HG03175 (cell line): ENCODE results near the gene NCKAP5L.
A peak's percentile ranks its signal among the peaks of the same experiment; 100 is the strongest.
"Not testable (repeated sequence)": the region's sequence is repeated elsewhere in the genome, so short reads cannot be mapped to it uniquely, and the experiment has no call there.

Experiments
- ATAC-seq: cut with Tn5 transposase; IDR thresholded peaks from one replicate; pipeline ENCODE4 v1.9.1; 2021; ENCODE audit warnings: mild to moderate bottlenecking, moderate library complexity; ENCODE audit not compliant: unreplicated experiment

Gene NCKAP5L

GRCh38 chr12:49828133-49829091, at the start of gene NCKAP5L:
TSS of gene NCKAP5L (minus strand) at chr12:49828413. CDS start at chr12:49804044, 24,369 bp downstream.
- ATAC-seq: peak; percentile 84

GRCh38 chr12:49877066-49877465, 48.9 kb upstream of the NCKAP5L start:
- ATAC-seq: no peak

- no peak for ATAC-seq
Observed at GRCh38 chr12:49876070-49876469, 47.9 kb upstream of the NCKAP5L start.

- no peak for ATAC-seq
Observed at GRCh38 chr12:49875115-49875720, 47.0 kb upstream of the NCKAP5L start.

GRCh38 chr12:49874142-49874897, 46.1 kb upstream of the NCKAP5L start:
- no peak for ATAC-seq

- no peak for ATAC-seq
Observed at GRCh38 chr12:49873361-49873934, 45.2 kb upstream of the NCKAP5L start.

GRCh38 chr12:49872781-49873181, 44.6 kb upstream of the NCKAP5L start:
- ATAC-seq: no peak

- ATAC-seq: no peak
Observed at GRCh38 chr12:49872381-49872780, 44.2 kb upstream of the NCKAP5L start.

- not testable (repeated sequence) for ATAC-seq
Observed at GRCh38 chr12:49871811-49872251, 43.6 kb upstream of the NCKAP5L start.

- ATAC-seq: no peak
Observed at GRCh38 chr12:49871263-49871561, 43.0 kb upstream of the NCKAP5L start.

- ATAC-seq: no peak
Observed at GRCh38 chr12:49870501-49871262, 42.5 kb upstream of the NCKAP5L start.

GRCh38 chr12:49869816-49870500, 41.7 kb upstream of the NCKAP5L start:
- ATAC-seq: no peak

GRCh38 chr12:49868952-49869815, 41.0 kb upstream of the NCKAP5L start:
- no peak for ATAC-seq

- no peak for ATAC-seq
Observed at GRCh38 chr12:49868449-49868848, 40.2 kb upstream of the NCKAP5L start.

- no peak for ATAC-seq
Observed at GRCh38 chr12:49867570-49868341, 39.5 kb upstream of the NCKAP5L start.

- no peak for ATAC-seq
Observed at GRCh38 chr12:49866859-49867569, 38.8 kb upstream of the NCKAP5L start.

- ATAC-seq: no peak
Observed at GRCh38 chr12:49865782-49866135, 37.5 kb upstream of the NCKAP5L start.
